ENCODE results near the gene OR13H1. TPM values are rescaled to one million over a fixed set of nuclear protein-coding genes. Genes with fewer than 3 reads are reported as not detected.
"Not testable (repeated sequence)": the region's sequence is repeated elsewhere in the genome, so short reads cannot be mapped to it uniquely, and the experiment has no call there.

The OR13H1 gene, protein sequence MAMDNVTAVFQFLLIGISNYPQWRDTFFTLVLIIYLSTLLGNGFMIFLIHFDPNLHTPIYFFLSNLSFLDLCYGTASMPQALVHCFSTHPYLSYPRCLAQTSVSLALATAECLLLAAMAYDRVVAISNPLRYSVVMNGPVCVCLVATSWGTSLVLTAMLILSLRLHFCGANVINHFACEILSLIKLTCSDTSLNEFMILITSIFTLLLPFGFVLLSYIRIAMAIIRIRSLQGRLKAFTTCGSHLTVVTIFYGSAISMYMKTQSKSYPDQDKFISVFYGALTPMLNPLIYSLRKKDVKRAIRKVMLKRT
- total RNA-seq = not detected in 2 replicates
- polyA plus RNA-seq = not detected in 2 replicates
- not detected in 2 replicates for polyA plus RNA-seq (2012)
- polyA minus RNA-seq (ENCODE audit: low replicate concordance) = not detected in 2 replicates

DNA sequence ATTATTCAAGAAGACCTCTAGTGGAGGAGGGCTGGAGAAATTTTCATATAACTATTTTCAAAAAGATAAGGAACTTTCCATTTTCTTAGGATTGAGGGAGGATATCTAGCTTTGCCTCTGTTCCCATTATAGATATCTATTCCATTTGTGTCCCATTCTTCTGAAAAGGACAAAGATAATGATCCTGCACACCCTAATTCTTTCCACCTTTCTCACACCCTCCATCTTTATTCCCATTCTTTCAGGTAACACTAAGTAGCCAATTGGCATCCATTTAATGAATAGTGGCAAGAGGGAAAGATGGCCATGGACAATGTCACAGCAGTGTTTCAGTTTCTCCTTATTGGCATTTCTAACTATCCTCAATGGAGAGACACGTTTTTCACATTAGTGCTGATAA is at the start of gene OR13H1:
Gene OR13H1, plus strand, starts transcription at position 301 of the 400 bp plus-strand sequence. Its CDS starts 0 bp downstream, at position 301.
- H2AFZ ChIP-seq (ENCODE audit: low read length) = no peak within 1 kb of the TSS
- no peaks in the 10 kb centered on the region for H3K4me1 ChIP-seq (ENCODE audit: control insufficient read depth, extremely low read depth, insufficient read depth, low read length)
- no peak within 1 kb of the TSS for H3K4me2 ChIP-seq (ENCODE audit: extremely low read depth, insufficient read depth, low read length)
- H3K9me3 ChIP-seq (ENCODE audit: control insufficient read depth, insufficient read depth, low read depth, low read length) = no peaks in the 10 kb centered on the region
- H3K36me3 ChIP-seq (ENCODE audit: control insufficient read depth, insufficient read depth, low read length) = no peaks in the 10 kb centered on the region
- no peak within 1 kb of the TSS for H3K4me3 ChIP-seq (replicated peaks in 1 of 4; ENCODE audit: control extremely low read depth in 1 of 4, insufficient read depth in 1 of 4, low read depth in 3 of 4, low read length in 4 of 4)
- H3K27ac ChIP-seq (ENCODE audit: insufficient read depth, low read length) = no peak within 1 kb of the TSS
- H3K79me2 ChIP-seq (ENCODE audit: control insufficient read depth, insufficient read depth, low read length) = no peaks in the 10 kb centered on the region
- no peak within 1 kb of the TSS for H3K9ac ChIP-seq (ENCODE audit: insufficient read depth, low read length)
- DNase-seq (ENCODE audit: low read depth in 2 of 2) = no peak
- no peak for TF ChIP-seq EZH2 (IDR thresholded peaks at IDR 0.05; ENCODE audit: low read length, missing control alignments)
- TF ChIP-seq, protein P1, sequence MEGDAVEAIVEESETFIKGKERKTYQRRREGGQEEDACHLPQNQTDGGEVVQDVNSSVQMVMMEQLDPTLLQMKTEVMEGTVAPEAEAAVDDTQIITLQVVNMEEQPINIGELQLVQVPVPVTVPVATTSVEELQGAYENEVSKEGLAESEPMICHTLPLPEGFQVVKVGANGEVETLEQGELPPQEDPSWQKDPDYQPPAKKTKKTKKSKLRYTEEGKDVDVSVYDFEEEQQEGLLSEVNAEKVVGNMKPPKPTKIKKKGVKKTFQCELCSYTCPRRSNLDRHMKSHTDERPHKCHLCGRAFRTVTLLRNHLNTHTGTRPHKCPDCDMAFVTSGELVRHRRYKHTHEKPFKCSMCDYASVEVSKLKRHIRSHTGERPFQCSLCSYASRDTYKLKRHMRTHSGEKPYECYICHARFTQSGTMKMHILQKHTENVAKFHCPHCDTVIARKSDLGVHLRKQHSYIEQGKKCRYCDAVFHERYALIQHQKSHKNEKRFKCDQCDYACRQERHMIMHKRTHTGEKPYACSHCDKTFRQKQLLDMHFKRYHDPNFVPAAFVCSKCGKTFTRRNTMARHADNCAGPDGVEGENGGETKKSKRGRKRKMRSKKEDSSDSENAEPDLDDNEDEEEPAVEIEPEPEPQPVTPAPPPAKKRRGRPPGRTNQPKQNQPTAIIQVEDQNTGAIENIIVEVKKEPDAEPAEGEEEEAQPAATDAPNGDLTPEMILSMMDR (conservative IDR thresholded peaks at IDR 0.05 in 1 of 2, IDR thresholded peaks at IDR 0.05 in 1 of 2; ENCODE audit: low read depth in 1 of 2, low read length in 2 of 2) = no peak
- no peaks in the 10 kb centered on the region for H3K27me3 ChIP-seq (ENCODE audit: control insufficient read depth, insufficient read depth, low read length)
- no peaks in the 10 kb centered on the region for H4K20me1 ChIP-seq (ENCODE audit: control insufficient read depth, extremely low read depth, insufficient read depth, low read length)

DNA sequence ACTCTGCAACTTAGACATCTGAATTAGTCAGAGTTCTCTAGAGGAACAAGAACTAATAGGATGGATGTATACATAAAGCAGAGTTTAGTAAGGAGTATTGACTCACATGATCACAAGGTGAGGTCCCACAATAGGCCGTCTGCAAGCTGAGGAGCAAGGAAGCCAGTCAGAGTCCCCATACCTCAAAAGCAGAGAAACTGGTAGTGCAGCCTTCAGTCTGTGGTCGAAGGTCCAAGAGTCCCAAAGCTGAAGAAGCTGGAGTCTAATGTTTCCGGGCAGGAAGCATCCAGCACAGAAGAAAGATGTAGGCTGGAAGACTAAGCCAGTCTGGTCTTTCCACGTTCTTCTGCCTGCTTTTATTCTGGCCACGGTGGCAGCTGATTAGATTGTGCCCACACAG is 42.3 kb upstream of the OR13H1 start:
- not testable (repeated sequence) for H3K79me2 ChIP-seq (ENCODE audit: control insufficient read depth, insufficient read depth, low read length); H3K36me3 ChIP-seq (ENCODE audit: control insufficient read depth, insufficient read depth, low read length); H2AFZ ChIP-seq (ENCODE audit: low read length); H3K4me1 ChIP-seq (ENCODE audit: control insufficient read depth, extremely low read depth, insufficient read depth, low read length); H3K9me3 ChIP-seq (ENCODE audit: control insufficient read depth, insufficient read depth, low read depth, low read length); H3K27me3 ChIP-seq (ENCODE audit: control insufficient read depth, insufficient read depth, low read length); H3K9ac ChIP-seq (ENCODE audit: insufficient read depth, low read length); H3K4me3 ChIP-seq (replicated peaks in 1 of 4; ENCODE audit: control extremely low read depth in 1 of 4, insufficient read depth in 1 of 4, low read depth in 3 of 4, low read length in 4 of 4); H4K20me1 ChIP-seq (ENCODE audit: control insufficient read depth, extremely low read depth, insufficient read depth, low read length); H3K4me2 ChIP-seq (ENCODE audit: extremely low read depth, insufficient read depth, low read length); DNase-seq (ENCODE audit: low read depth in 2 of 2); H3K27ac ChIP-seq (ENCODE audit: insufficient read depth, low read length)

DNA sequence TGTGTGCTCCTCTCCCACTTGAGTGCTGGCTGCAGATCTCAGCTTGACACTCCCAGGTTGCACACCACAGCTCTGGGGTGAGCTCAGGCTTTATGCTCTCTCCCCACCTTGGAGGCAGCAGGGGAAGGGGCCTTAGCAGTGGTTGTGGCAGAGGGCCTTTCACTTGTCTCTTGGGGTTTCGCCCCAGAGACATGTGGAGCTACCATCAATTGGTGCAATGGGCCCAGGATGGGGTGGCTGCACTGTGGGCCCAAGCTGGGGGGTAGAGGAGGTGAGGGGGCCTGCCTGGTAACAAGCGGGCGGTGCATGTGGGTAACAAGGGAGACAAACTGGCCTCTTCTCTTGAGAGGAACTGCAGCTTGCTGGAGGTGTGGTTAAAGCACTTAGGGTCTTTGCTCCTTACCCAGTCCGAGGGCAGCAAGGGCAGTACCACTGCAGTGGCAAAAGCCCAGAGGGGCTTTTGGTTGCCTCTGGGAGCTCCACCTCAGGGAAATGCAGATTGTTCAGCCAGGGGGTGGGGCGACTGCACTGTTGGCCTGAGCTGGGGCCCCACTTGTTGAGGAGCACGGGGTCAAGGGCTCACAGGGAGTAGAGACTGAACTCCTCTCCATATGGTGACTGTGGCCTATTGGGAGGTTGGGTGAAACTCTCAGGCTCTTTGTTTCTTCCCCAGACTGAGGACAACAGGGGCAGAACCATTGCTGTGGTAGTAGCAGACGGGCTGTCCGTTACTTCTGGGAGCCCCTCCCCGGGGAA is 30.5 kb upstream of the OR13H1 start:
- Histone ChIP-seq H3K4me2 (ENCODE audit: extremely low read depth, insufficient read depth, low read length) (no peak overlapping the region), H2AFZ (ENCODE audit: low read length) (no peak overlapping the region), H3K27me3 (ENCODE audit: control insufficient read depth, insufficient read depth, low read length) (no peaks in the 10 kb centered on the region), H4K20me1 (ENCODE audit: control insufficient read depth, extremely low read depth, insufficient read depth, low read length) (no peaks in the 10 kb centered on the region), H3K79me2 (ENCODE audit: control insufficient read depth, insufficient read depth, low read length) (no peaks in the 10 kb centered on the region), H3K36me3 (ENCODE audit: control insufficient read depth, insufficient read depth, low read length) (no peaks in the 10 kb centered on the region), H3K9me3 (ENCODE audit: control insufficient read depth, insufficient read depth, low read depth, low read length) (no peaks in the 10 kb centered on the region), H3K27ac (ENCODE audit: insufficient read depth, low read length) (no peak overlapping the region), H3K9ac (ENCODE audit: insufficient read depth, low read length) (no peak overlapping the region), H3K4me3 (replicated peaks in 1 of 4; ENCODE audit: control extremely low read depth in 1 of 4, insufficient read depth in 1 of 4, low read depth in 3 of 4, low read length in 4 of 4) (no peak overlapping the region), H3K4me1 (ENCODE audit: control insufficient read depth, extremely low read depth, insufficient read depth, low read length) (no peaks in the 10 kb centered on the region)
- TF ChIP-seq, protein P1 (conservative IDR thresholded peaks at IDR 0.05 in 1 of 2, IDR thresholded peaks at IDR 0.05 in 1 of 2; ENCODE audit: low read depth in 1 of 2, low read length in 2 of 2) = no peak
- no peak for TF ChIP-seq EZH2 (IDR thresholded peaks at IDR 0.05; ENCODE audit: low read length, missing control alignments)
- DNase-seq (ENCODE audit: low read depth in 2 of 2) = no peak
